Brain microvascular endothelial cell (primary cell): ENCODE data around the gene FSTL5.

Experiments used
- DNase-seq: peaks from one replicate; pipeline ENCODE4 v3.0.0-alpha.2; 2020
- H3K27ac ChIP-seq: fragments of 250-450 bp; sonication (Bioruptor Pico); 2 replicates; pipeline ENCODE4 v1.5.1; 2020; ENCODE audit warnings: mild to moderate bottlenecking, moderate library complexity
- H3K27me3 ChIP-seq: fragments of 250-450 bp; sonication (Bioruptor Pico); replicated peaks from 2 replicates; pipeline ENCODE4 v1.5.1; 2020; ENCODE audit warnings: mild to moderate bottlenecking
- H3K36me3 ChIP-seq: fragments of 250-450 bp; sonication (Bioruptor Pico); replicated peaks from 2 replicates; pipeline ENCODE4 v1.5.1; 2020; ENCODE audit warnings: mild to moderate bottlenecking
- H3K4me3 ChIP-seq: 2 replicates; pipeline ENCODE4 v1.5.1; 2011; ENCODE audit warnings: low read depth, mild to moderate bottlenecking, control low read depth, low read length, moderate library complexity
- CTCF ChIP-seq: IDR thresholded peaks from 2 replicates; pipeline ENCODE4 v1.5.1; 2011; ENCODE audit warnings: low read depth, mild to moderate bottlenecking, moderate library complexity, low read length, control low read depth, inconsistent platforms; ENCODE audit errors: missing control alignments
- in situ Hi-C: cut with HindIII; loops from 2 replicates; pipeline ENCODE4 v1.10.0; 2017; ENCODE audit warnings: low sequenced_read_pairs, low pct_ligation_motif_present

FSTL5 gene

DNA sequence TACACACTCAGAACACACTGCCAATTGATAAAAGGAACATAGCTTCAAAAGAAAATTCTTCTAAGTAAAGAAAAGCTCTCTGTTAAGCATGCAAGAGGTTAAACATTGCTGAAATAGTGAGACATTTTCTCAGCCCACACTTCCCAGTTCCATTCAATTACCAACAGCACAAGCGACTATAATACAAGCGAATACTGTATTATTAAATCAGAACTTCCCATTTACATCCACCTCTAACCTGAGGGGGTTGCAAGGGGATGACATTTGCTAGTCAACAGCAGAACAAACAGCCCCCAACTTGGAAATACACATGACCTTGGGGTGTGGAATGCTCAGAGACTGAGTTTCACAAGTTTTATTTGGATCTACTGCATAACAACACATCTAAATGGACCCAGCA is 1.1 kb downstream of the FSTL5 start:
- Histone ChIP-seq H3K27ac (no peak overlapping the region), H3K27me3 (no peaks in the 10 kb centered on the region), H3K4me3 (no peak overlapping the region), H3K36me3 (no peaks in the 10 kb centered on the region)
- in situ Hi-C loops, result loop anchor here (25.0 kb wide), 1 partner anchor 600 kb away; no protein-coding TSS in a partner anchor
- no peak for DNase-seq
- no peak for TF ChIP-seq CTCF

GRCh38 chr4:162157241-162157640 is 6.6 kb downstream of the FSTL5 start:
- in situ Hi-C loops, result loop anchor here (25.0 kb wide), 1 partner anchor 595 kb away; no protein-coding TSS in a partner anchor
- no peak for DNase-seq
- Histone ChIP-seq H3K27ac (no peak overlapping the region), H3K27me3 (no peaks in the 10 kb centered on the region), H3K36me3 (no peaks in the 10 kb centered on the region), H3K4me3 (no peak overlapping the region)
- TF ChIP-seq CTCF, result no peak

DNA sequence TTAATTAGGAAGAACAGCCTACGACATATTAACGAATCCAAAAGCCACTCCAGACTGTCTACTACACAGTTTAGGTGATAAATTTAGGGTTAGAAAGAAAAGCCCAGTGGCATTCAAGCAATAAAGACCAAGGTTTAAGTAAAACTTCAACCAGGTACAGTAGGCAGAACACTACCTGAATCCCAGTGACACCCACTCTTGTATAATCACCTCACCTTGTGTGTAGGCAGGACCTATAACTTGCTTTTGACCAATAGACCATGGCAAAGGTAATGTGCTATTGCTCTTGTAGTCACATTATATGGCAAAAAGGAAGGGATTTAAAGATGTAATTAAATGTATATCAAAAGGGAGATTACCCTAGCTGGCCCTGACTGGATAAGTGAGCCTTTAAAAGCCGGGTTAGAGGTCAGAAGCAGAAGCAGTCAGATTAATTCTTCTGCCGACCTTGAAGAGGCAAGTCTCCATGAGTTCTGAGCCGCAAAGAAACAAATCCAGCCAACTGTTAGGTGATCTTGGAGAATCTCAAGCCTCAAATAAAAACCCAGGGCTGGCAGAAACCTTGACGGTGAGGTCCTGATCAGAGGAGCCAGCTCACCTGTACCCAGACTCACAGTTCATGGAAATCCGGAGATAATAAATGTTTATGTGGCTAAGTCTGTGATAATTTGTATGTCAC is 8.8 kb downstream of the FSTL5 start:
- in situ Hi-C loops, result loop anchor here (25.0 kb wide), 1 partner anchor 593 kb away; no protein-coding TSS in a partner anchor

DNA sequence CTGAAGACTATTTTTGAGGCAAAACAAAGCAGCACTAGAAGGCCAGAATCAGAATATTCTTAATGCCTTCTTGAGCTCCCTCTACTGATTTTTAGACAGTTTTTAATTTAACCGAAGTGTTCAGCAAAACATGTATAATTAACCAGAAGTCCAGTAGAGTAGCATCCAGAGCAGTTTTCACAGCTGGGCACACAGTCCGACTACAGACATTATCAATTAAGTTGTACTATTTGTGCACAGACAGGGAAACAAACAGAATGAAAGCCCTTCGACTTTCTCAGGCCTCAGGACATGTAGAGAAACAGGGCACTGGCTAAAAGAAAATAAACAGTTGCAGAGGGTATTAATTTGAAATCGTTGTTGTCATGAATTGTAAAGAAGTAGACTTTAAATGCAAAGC is 11.9 kb downstream of the FSTL5 start:
- no peak overlapping the region for H3K4me3 ChIP-seq
- H3K27ac ChIP-seq, result no peak overlapping the region
- in situ Hi-C loops, result loop anchor here (25.0 kb wide), 1 partner anchor 590 kb away; no protein-coding TSS in a partner anchor
- no peaks in the 10 kb centered on the region for H3K27me3 ChIP-seq
- no peak for DNase-seq
- no peak for TF ChIP-seq CTCF
- no peaks in the 10 kb centered on the region for H3K36me3 ChIP-seq

More for the DNA sequence above, 8.8 kb downstream of the FSTL5 start:
- TF ChIP-seq CTCF, result no peak
- H3K27me3 ChIP-seq, result no peaks in the 10 kb centered on the region
- DNase-seq, result no peak
- H3K27ac ChIP-seq, result no peak overlapping the region
- H3K4me3 ChIP-seq, result no peak overlapping the region
- no peaks in the 10 kb centered on the region for H3K36me3 ChIP-seq

DNA sequence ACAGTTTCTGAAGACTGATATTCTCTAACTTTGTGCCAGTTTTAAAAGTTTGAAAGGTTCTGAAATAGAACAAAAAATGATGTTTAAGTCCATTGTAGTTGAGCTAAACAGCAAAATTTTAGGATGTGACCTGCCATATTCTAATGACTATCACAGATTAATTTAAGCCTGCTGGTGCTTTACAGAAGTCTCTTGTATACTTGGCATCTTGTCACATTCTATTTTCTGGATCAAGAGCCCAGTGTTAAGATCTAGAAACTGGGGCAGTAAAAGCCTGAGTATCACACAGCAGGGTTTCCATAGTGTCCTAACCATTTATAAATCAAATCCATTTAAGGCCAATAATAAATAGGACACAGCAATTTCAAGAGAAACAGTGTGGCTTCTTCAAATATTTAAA is 12.4 kb downstream of the FSTL5 start:
- no peaks in the 10 kb centered on the region for H3K27me3 ChIP-seq
- no peak overlapping the region for H3K27ac ChIP-seq
- in situ Hi-C loops, result loop anchor here (25.0 kb wide), 1 partner anchor 589 kb away; no protein-coding TSS in a partner anchor
- no peaks in the 10 kb centered on the region for H3K36me3 ChIP-seq
- no peak overlapping the region for H3K4me3 ChIP-seq
- TF ChIP-seq CTCF, result no peak
- no peak for DNase-seq

DNA sequence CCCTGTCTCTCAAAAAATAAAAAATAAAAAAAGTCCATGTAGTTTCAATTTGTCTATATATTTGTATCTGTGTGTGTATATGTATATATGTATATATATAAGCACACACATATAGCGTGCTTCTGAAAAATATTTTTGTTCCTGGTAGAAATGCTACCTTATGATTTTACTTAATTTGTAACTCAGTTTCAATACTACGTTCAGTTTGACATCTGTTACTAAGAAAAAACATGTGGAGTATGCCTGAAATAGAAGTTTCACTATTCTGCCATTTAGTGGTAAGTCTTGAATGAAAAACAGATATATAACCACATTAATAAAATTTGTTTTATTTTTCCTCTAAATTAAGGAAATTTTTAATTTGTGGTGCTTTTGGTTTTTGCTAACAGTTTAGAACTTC is 14.2 kb downstream of the FSTL5 start:
- H3K4me3 ChIP-seq, result no peak overlapping the region
- no peak for DNase-seq
- no peak overlapping the region for H3K27ac ChIP-seq
- in situ Hi-C loops, result loop anchor here (25.0 kb wide), 1 partner anchor 587 kb away; no protein-coding TSS in a partner anchor
- no peaks in the 10 kb centered on the region for H3K36me3 ChIP-seq
- no peak for TF ChIP-seq CTCF
- H3K27me3 ChIP-seq, result no peaks in the 10 kb centered on the region
